ENCODE measurements around the gene IRAK2.

- TF ChIP-seq CTCF (IDR thresholded peaks at IDR 0.05; ENCODE audit: poor library complexity) (no peak), EZH2phosphoT487 (IDR thresholded peaks at IDR 0.05; ENCODE audit: low read depth, severe bottlenecking, unreplicated experiment) (no peak), EZH2 (IDR thresholded peaks at IDR 0.05; ENCODE audit: borderline replicate concordance) (no peak)
Measured at GRCh38 chr3:10289077-10289476, 124.4 kb downstream of the IRAK2 start.
